Muscle of leg (tissue), 11 donors: ENCODE data around the gene CYP4F12. TPM values are rescaled to one million over a fixed set of nuclear protein-coding genes. Genes with fewer than 3 reads are reported as not detected.

Experiments used
- DNase-seq: peaks from one replicate; pipeline ENCODE4 v3.0.0; 2013
- H3K27ac ChIP-seq: one replicate; pipeline ENCODE4 v1.5.1; 2013; ENCODE audit warnings: mild to moderate bottlenecking, low read length, control low read depth
- H3K27me3 ChIP-seq: one replicate; pipeline ENCODE4 v1.6.1; 2013; ENCODE audit warnings: low read length; ENCODE audit not compliant: control insufficient read depth, insufficient read depth
- H3K36me3 ChIP-seq: one replicate; pipeline ENCODE4 v1.6.1; 2013; ENCODE audit warnings: low read length; ENCODE audit not compliant: control insufficient read depth, insufficient read depth
- H3K4me1 ChIP-seq: one replicate; pipeline ENCODE4 v1.6.1; 2013; ENCODE audit warnings: low read length; ENCODE audit not compliant: control insufficient read depth, insufficient read depth
- H3K4me3 ChIP-seq: one replicate; pipeline ENCODE4 v1.5.1; 2013; ENCODE audit warnings: low read length, control low read depth
- H3K9me3 ChIP-seq: replicated peaks from 2 replicates; pipeline ENCODE4 v1.6.1; 2013; ENCODE audit warnings: low read depth, low read length; ENCODE audit not compliant: control insufficient read depth
- WGBS: methylation state at CpG from one replicate; pipeline ENCODE4 v1.1.5; 2013; ENCODE audit warnings: missing lambda C conversion rate; ENCODE audit not compliant: insufficient coverage; 5-methylcytosine and 5-hydroxymethylcytosine counted together
- polyA plus RNA-seq, 8 donors: library from polyadenylated mRNA; unstranded; fragments of 120-200 nt; gene quantifications; one replicate each; pipeline versions ENCODE4 v1.2.1 to v1.2.3, GENCODE V29; 2013; ENCODE audit warnings: inconsistent platforms in 1 of 8, low replicate concordance in 1 of 8; ENCODE audit not compliant: insufficient read length in 8 of 8, insufficient read depth in 1 of 8
- total RNA-seq: library from RNA; stranded (reverse); fragments of 120-200 nt; gene quantifications from one replicate; pipeline ENCODE4 v1.2.4, GENCODE V29; 2013

CYP4F12 gene
- total and polyA plus RNA-seq, 9 donors = 0.14 to 3.6 (median 0.56) TPM

DNA sequence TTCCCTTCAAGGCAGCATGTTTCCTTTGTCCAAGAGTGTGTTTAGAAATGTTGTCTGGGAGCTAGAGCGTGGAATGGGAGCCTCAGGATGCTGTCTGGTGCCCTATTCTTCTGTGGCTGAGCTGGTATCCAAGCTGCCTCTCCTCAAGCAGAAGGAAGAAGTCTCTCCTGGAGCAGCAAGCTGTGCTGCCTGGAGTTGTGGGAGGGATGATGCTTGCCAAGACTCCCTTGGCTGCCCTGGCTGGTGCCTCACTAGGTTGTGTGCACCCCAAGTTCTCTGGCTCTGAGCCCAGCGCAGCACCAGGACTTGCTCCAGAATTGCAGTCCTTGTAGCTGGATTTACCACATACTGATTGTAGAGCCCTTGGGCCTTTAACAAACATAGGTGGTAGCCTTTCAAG lies 36.9 kb upstream of the CYP4F12 start:
- Histone ChIP-seq H3K27me3 (no peaks in the 10 kb centered on the region), H3K9me3 (no peaks in the 10 kb centered on the region), H3K27ac (no peak overlapping the region), H3K4me3 (no peak overlapping the region), H3K4me1 (no peaks in the 10 kb centered on the region), H3K36me3 (no peaks in the 10 kb centered on the region)
- no peak for DNase-seq
- WGBS = 80% methylated on average over 2 of the region's 2 CpGs

DNA sequence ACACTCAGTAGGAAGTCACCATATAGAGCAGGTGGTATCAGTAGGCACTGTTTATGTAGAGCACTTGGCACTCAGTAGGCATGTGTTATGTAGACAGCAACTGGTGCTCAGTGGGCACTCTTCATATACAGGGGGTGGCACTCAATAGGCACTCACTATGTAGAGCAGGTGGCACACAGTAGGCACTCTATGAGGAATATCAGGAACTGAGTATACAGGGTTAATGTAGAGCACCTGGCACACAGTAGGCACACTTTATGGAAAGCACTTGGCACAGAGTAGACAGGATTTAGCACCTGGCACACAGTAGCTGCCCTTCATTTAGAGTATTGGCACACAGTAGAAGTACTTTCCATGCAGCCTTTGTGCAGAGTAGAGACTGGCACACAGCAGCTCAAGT lies 33.3 kb upstream of the CYP4F12 start:
- H3K4me1 ChIP-seq = no peaks in the 10 kb centered on the region
- no peak for DNase-seq
- H3K9me3 ChIP-seq = no peaks in the 10 kb centered on the region
- no peak overlapping the region for H3K27ac ChIP-seq
- no peaks in the 10 kb centered on the region for H3K27me3 ChIP-seq
- H3K4me3 ChIP-seq = no peak overlapping the region
- no peaks in the 10 kb centered on the region for H3K36me3 ChIP-seq

DNA sequence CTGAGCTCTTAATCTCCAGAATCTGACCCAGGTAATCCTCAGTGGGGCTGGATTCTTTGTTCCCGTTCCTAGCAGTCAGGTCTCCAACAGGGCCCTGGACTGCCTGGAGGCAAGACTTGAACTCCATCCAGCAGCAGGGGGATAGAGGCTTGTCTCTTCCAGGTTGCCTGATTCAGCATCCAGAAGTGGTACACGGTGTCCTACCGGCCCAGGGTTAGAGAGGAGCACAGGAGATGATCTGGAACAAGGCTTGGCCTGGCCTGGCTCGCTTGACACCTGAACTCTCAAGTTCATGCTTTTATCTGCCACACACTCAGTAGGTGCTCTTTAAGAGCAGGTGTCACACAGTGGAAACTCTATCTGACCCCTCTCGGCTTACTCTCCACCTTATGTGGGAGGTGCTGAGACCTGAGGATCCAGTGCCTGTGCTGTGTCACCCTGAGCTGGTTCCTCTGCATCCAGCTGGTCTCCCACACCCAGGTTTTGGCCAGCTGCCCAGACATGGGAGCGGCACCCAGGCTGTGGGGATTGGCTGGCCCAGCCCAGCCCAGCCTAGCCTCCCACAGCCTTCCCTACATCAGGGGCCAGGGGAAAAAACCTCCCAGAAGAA lies 32.5 kb upstream of the CYP4F12 start, which contains the start of gene CYP4F3:
Gene CYP4F3, plus strand, starts transcription at position 604 of the 610 bp plus-strand sequence. CDS start 519 bp downstream, outside the sequence.
- H3K27me3 ChIP-seq = no peaks in the 10 kb centered on the region
- peak; percentile 44 for DNase-seq
- WGBS = 49% methylated on average over 4 of the region's 6 CpGs
- no peaks in the 10 kb centered on the region for H3K4me1 ChIP-seq
- no peaks in the 10 kb centered on the region for H3K36me3 ChIP-seq
- no peak within 1 kb of the TSS for H3K27ac ChIP-seq
- H3K4me3 ChIP-seq = no peak within 1 kb of the TSS
- H3K9me3 ChIP-seq = no peaks in the 10 kb centered on the region

DNA sequence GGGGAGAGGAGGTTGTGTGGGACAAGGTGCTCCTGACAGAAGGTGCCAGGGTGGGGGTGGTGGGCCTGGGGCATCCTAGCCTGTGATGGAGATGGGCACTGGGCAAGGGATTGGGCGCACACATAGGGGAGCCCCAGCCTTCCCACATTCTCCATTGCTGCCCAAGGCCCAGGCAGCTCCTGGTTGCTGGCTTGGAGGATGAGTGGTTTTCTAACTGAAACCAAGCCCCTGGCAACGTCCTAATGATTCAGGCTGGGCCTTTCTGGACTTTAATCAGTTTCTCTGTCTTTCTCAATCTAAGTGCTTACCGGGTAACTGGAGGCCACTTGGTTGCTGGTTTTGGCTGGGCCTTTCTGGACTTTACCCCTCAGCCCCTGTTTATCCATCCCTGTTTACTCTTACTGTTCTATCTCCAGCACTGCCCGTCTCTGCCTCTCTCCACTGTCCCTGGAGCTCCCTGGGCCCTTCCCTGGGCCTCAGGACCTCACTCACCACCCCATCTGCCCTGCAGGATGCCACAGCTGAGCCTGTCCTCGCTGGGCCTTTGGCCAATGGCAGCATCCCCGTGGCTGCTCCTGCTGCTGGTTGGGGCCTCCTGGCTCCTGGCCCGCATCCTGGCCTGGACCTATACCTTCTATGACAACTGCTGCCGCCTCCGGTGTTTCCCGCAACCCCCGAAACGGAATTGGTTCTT lies 31.8 kb upstream of the CYP4F12 start:
- Histone ChIP-seq H3K4me1 (no peaks in the 10 kb centered on the region), H3K27ac (no peak overlapping the region), H3K4me3 (no peak overlapping the region), H3K36me3 (no peaks in the 10 kb centered on the region), H3K9me3 (no peaks in the 10 kb centered on the region), H3K27me3 (no peaks in the 10 kb centered on the region)
- no peak for DNase-seq
- WGBS = 24% methylated on average over 5 of the region's 12 CpGs

DNA sequence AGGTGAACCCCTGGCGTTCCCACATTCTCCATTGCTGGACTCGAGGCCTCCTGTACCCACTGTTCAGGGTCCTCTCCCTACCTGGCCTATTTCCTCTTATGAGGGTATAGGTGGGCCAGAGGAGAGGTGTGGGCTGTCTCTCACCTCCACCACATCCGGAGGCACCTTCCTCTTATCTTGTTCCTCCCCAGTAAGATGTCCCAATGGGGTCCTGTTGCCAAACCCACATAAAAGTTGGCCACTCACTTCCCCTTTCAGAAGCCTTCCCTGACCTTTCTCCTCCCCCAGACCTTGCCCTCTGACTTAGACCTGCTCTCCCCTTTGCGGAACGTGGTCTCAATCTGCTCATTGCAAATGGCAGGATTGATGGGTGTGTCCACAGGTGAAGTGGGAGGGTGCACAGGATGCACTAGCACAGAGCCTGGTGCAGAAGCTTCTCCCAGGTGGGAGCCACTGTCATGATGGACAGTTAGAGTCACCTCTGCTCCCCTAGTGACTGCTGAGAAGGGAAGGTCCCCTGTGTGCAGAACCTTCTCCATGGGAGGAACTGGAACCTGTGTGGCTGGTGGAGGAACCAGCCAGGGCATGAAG lies 30.9 kb upstream of the CYP4F12 start:
- Histone ChIP-seq H3K4me1 (no peaks in the 10 kb centered on the region), H3K27me3 (no peaks in the 10 kb centered on the region), H3K4me3 (no peak overlapping the region), H3K9me3 (no peaks in the 10 kb centered on the region), H3K36me3 (no peaks in the 10 kb centered on the region), H3K27ac (no peak overlapping the region)
- DNase-seq = no peak
- WGBS = 60% methylated on average over 1 of the region's 5 CpGs

DNA sequence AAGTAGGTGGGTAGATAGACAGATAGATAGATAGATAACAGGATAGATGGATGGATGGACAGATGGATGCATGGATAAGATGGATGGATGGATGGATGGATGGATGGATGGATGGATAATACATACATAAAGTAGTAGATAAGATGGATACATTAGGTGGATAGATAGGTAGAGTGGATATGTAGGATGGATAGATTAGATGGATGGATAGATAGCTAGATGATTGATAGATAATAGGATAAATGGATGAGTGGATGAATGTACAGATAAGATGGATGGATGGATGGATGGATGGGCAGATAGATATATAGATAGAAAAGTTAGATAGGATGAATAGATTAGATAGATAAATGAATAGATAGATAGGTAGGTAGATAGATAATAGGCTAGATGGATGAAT lies 30.1 kb upstream of the CYP4F12 start:
- DNase-seq = no peak
- Histone ChIP-seq H3K4me3 (no peak overlapping the region), H3K36me3 (no peaks in the 10 kb centered on the region), H3K4me1 (no peaks in the 10 kb centered on the region), H3K9me3 (no peaks in the 10 kb centered on the region), H3K27ac (no peak overlapping the region), H3K27me3 (no peaks in the 10 kb centered on the region)

DNA sequence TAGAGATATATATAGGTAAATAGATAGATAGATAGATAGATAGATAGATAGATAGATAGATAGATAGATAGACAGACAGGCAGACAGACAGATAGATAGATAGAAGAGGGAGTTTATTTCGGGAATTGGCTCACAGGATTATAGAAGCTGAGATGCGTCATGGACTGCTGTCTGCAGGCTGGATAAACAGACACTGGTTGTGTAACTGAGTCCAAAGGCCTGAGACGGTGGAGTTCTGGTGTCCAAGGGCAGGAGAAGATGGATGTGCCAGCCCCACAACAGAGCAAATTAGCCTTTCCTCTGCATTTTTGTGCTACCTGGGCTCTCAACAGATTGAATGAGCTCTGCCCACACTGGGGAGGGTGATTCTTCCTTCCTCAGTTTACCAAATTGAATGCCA lies 29.5 kb upstream of the CYP4F12 start:
- H3K36me3 ChIP-seq = no peaks in the 10 kb centered on the region
- H3K4me1 ChIP-seq = no peaks in the 10 kb centered on the region
- DNase-seq = no peak
- no peak overlapping the region for H3K27ac ChIP-seq
- 58% methylated on average over 2 of the region's 3 CpGs for WGBS
- H3K4me3 ChIP-seq = no peak overlapping the region
- H3K27me3 ChIP-seq = no peaks in the 10 kb centered on the region
- no peaks in the 10 kb centered on the region for H3K9me3 ChIP-seq

DNA sequence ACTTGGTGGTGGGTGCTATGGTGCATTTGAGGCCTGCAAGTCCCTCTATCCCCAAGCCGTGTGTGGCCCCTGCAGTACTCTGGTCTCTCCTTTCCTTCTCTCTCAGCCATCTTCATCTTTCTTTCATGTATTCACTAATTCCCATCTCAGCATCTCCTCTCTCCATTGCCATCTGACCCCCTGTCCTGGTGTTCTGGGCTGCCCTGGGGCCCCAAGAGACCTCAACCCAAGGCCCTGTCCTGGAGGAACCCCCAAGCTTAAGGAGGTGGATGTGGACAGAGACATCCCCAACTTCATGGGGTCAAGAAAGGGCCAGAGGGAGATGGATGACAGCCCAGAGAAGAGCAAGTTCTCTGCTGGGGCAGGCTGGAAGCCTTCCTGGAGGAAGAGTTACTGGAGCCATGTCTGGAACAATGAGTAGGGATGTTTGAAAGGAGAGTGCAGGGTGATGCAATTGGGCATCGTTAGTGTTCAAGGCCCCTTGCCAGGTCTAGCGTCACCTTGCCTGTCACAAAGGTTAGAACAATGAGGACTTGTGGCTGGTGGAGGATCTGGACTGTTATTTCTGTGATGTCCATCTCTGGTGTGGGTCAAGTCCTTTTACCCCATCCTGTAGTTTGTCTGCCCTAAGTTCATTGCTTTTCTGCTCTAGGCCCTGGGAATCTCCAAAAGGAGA lies 28.7 kb upstream of the CYP4F12 start:
- DNase-seq = no peak
- H3K36me3 ChIP-seq = no peaks in the 10 kb centered on the region
- no peaks in the 10 kb centered on the region for H3K4me1 ChIP-seq
- H3K4me3 ChIP-seq = no peak overlapping the region
- WGBS = 86% methylated on average over 1 of the region's 3 CpGs
- H3K27ac ChIP-seq = no peak overlapping the region
- no peaks in the 10 kb centered on the region for H3K27me3 ChIP-seq
- H3K9me3 ChIP-seq = no peaks in the 10 kb centered on the region

DNA sequence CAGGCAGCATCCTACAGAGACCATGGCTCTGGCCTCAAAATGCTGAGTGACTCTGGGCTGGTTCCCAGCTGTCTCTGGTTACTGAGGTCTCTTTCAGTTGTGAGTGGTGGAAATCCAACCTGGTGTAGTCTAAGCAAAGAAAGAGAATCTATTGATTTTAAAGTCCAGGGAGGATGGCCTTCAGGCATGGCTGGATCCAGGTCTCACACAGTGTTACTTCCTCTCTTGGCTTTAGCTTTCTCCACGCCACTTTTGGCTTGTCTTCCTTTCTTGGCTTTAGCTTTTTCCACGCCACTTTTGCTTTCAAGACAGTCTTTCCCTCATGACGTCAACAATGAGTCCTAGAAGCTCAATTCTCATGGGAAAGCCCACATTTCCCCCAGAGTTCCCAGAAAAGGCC lies 28.1 kb upstream of the CYP4F12 start:
- Histone ChIP-seq H3K27ac (no peak overlapping the region), H3K36me3 (no peaks in the 10 kb centered on the region), H3K4me3 (no peak overlapping the region), H3K9me3 (no peaks in the 10 kb centered on the region), H3K4me1 (no peaks in the 10 kb centered on the region), H3K27me3 (no peaks in the 10 kb centered on the region)
- 59% methylated on average over 3 of the region's 3 CpGs for WGBS
- DNase-seq = no peak

DNA sequence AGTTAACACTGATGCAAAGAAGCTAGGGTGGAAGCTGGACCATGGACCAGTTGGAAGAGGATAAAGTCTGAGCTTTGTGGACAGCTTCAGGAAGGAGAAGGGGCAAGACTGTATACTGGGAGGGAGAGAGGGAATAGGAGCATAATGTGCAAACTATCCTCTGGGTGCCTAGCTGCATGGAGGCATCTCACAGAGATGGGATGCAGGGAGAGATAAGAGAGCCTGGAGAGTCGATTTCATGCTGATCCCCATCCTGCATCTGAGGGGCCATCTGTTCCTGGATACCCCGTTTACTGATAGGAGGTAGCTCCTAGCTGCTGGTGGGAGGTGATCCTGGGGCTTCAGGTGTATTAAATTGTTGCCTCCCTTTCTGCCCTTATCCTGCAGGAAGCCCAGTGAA lies 23.4 kb upstream of the CYP4F12 start:
- H3K36me3 ChIP-seq = no peaks in the 10 kb centered on the region
- H3K4me1 ChIP-seq = no peaks in the 10 kb centered on the region
- H3K27ac ChIP-seq = no peak overlapping the region
- DNase-seq = no peak
- no CpG with 5 or more reads among the region's 2 CpGs for WGBS
- H3K4me3 ChIP-seq = no peak overlapping the region
- H3K27me3 ChIP-seq = no peaks in the 10 kb centered on the region
- no peaks in the 10 kb centered on the region for H3K9me3 ChIP-seq
